GM12873 (cell line): ENCODE data around the gene GAK.

Experiments used
- CTCF ChIP-seq: IDR thresholded peaks from 2 replicates; pipeline ENCODE4 v1.5.1; 2012; ENCODE audit warnings: low read depth, mild to moderate bottlenecking, moderate library complexity, low read length, control low read depth; ENCODE audit not compliant: insufficient read depth; ENCODE audit errors: missing control alignments

Gene GAK

GRCh38 chr4:845836-846251 lies 86.3 kb downstream of the GAK start:
- TF ChIP-seq CTCF, result no peak

- TF ChIP-seq CTCF, result no peak
Measured at GRCh38 chr4:845233-845835, 86.8 kb downstream of the GAK start.

- no peak for TF ChIP-seq CTCF
Measured at GRCh38 chr4:844752-845232, 87.3 kb downstream of the GAK start.

DNA sequence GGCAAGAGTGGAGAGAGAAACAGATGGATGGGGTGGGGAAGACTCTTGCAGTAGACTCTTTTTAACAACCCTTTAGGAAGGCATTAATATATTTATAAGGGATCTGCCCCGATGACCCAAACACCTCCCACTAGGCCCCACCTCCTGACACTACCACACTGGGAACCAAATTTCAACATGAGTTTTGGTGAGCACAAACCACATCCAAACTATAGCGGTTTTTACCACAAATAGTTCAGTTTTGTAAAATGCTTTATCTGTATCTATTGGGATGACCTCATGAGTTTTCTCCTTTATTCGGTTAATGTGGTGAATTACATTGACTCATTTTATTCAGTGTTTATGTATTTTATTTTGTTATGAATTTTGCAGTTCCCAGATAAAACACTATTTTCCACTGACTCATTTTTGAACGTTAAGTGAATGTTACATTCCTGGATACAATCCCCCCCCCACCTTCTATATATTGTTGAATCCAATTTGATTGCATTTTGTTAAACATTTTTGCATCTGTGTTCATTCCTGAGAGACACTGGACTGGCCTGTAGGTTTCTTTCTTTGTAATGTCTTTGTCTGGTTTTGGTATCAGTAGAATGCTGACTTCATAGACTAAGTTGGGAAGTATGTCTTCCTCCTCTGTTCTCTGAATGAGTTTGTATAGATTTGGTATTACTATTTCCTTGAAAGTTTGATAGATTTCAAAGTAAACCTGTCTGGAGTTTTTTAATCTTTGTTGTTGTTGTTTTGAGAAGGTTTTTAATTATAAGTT lies 92.3 kb downstream of the GAK start:
- no peak for TF ChIP-seq CTCF

DNA sequence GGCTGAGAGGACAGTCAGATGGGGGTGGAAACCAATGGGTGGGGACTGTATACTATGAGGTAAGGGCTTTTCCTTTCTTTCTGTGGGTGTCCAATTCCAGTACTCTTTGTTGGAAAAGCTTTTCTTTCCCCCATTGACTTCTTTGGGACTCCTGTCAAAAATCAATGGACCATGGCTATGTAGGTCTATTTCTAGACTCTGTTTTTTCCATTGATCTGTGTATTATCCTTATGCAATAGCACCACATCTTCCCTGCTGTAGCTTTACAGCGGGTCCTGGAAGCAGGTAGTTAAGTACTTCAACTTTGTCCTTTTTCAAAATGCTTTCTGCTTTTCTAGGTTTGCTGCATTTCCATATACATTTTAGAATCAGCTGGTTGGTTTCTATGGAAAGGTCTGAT lies 94.3 kb downstream of the GAK start:
- no peak for TF ChIP-seq CTCF

GRCh38 chr4:836750-837301 lies 95.3 kb downstream of the GAK start:
- no peak for TF ChIP-seq CTCF

DNA sequence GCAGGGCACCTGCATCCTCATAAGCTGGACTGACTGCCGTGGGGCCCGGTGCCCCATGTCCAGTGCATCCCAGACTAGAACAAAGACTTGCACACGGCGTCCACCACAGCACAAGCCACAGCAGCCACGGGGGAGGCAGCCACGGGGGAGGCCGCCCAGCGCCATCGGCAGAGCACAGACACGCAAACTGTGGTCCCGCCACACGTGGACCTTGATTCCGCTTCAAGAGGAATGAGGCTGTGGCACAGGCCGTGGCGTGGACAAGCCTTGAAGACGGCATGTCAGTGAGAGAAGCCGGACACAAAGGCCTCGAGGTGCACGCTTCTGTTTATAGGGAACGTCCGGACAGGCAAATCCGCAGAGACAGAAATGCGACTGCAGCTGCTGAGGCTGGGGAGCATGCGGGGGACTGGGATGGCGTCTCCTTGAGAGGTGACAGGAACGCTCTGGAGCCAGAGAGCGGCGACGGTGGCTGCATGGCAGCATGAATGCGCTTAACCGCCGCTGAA lies 96.1 kb downstream of the GAK start:
- TF ChIP-seq CTCF, result no peak
